GM23338 (cell line): ENCODE data around the gene ATF6. TPM values are rescaled to one million over a fixed set of nuclear protein-coding genes. Genes with fewer than 3 reads are reported as not detected.

Experiments used
- ATAC-seq: fragments of 200-7000 bp; cut with Tn5 transposase; 3 replicates; pipeline ENCODE4 v1.9.1; 2020
- DNase-seq: peaks from one replicate; pipeline ENCODE4 v3.0.0-alpha.2; 2015; ENCODE audit warnings: low spot score
- H2AFZ ChIP-seq: fragments of 200-600 bp; sonication (generic); 2 replicates; pipeline ENCODE4 v1.8.0; 2016; ENCODE audit warnings: antibody characterized with exemption, mild to moderate bottlenecking, moderate library complexity
- H3F3A ChIP-seq: fragments of 200-600 bp; sonication (generic); replicated peaks from 2 replicates; pipeline ENCODE4 v1.8.0; 2017; ENCODE audit warnings: antibody characterized with exemption, mixed run types, low read depth
- H3K27ac ChIP-seq: fragments of 200-600 bp; sonication (generic); 2 replicates; pipeline ENCODE4 v1.6.1; 2016; ENCODE audit warnings: low read depth
- H3K27me3 ChIP-seq: fragments of 200-600 bp; sonication (generic); 2 replicates; pipeline ENCODE4 v1.8.0; 2016; ENCODE audit warnings: mild to moderate bottlenecking, mixed run types, moderate library complexity; ENCODE audit not compliant: insufficient read depth
- H3K36me3 ChIP-seq: fragments of 200-600 bp; sonication (generic); 2 replicates; pipeline ENCODE4 v1.8.0; 2016; ENCODE audit warnings: mild to moderate bottlenecking; ENCODE audit not compliant: insufficient read depth
- H3K4me1 ChIP-seq: fragments of 200-600 bp; sonication (generic); 2 replicates; pipeline ENCODE4 v1.8.0; 2016; ENCODE audit warnings: mild to moderate bottlenecking, moderate library complexity; ENCODE audit not compliant: insufficient read depth
- H3K4me2 ChIP-seq: fragments of 200-600 bp; sonication (generic); 2 replicates; pipeline ENCODE4 v1.7.1; 2017; ENCODE audit warnings: mixed run types
- H3K4me3 ChIP-seq: fragments of 200-600 bp; sonication (generic); 2 replicates; pipeline ENCODE4 v1.6.1; 2016; ENCODE audit warnings: mixed run types
- H3K79me2 ChIP-seq: fragments of 200-600 bp; sonication (generic); replicated peaks from 2 replicates; pipeline ENCODE4 v1.8.0; 2017; ENCODE audit warnings: mild to moderate bottlenecking; ENCODE audit not compliant: insufficient read depth
- H3K9me2 ChIP-seq: fragments of 200-600 bp; sonication (generic); 2 replicates; pipeline ENCODE4 v1.8.0; 2017; ENCODE audit not compliant: insufficient read depth
- H4K20me1 ChIP-seq: fragments of 200-600 bp; sonication (generic); replicated peaks from 2 replicates; pipeline ENCODE4 v1.8.0; 2017; ENCODE audit warnings: mild to moderate bottlenecking; ENCODE audit not compliant: insufficient read depth
- H3K27ac Mint-ChIP-seq: 2 replicates; pipeline ENCODE4 v1.8.0; 2020; ENCODE audit warnings: inconsistent platforms, mild to moderate bottlenecking, moderate library complexity, mixed read lengths
- H3K27me3 Mint-ChIP-seq: 3 replicates; pipeline ENCODE4 v1.8.0; 2022; ENCODE audit warnings: low read depth, mild to moderate bottlenecking, moderate library complexity, mixed read lengths, inconsistent platforms; ENCODE audit not compliant: insufficient read depth, poor library complexity
- H3K36me3 Mint-ChIP-seq: 3 replicates; pipeline ENCODE4 v1.8.0; 2021; ENCODE audit warnings: low read depth, mild to moderate bottlenecking, inconsistent platforms, moderate library complexity, mixed read lengths
- H3K4me1 Mint-ChIP-seq: 3 replicates; pipeline ENCODE4 v1.8.0; 2020; ENCODE audit warnings: mild to moderate bottlenecking, inconsistent platforms, mixed read lengths
- H3K4me3 Mint-ChIP-seq: 3 replicates; pipeline ENCODE4 v1.8.0; 2021; ENCODE audit warnings: moderate library complexity, mild to moderate bottlenecking, inconsistent platforms, mixed read lengths
- H3K9me3 Mint-ChIP-seq: 3 replicates; pipeline ENCODE4 v1.8.0; 2020; ENCODE audit warnings: moderate library complexity, mild to moderate bottlenecking, inconsistent platforms, mixed read lengths
- CREB1 ChIP-seq: fragments of 250-450 bp; sonication (Bioruptor Pico); IDR thresholded peaks from 2 replicates; pipeline ENCODE4 v1.5.0; 2020; ENCODE audit warnings: low read depth, mild to moderate bottlenecking, moderate library complexity
- EZH2 ChIP-seq: fragments of 200-600 bp; sonication (generic); IDR thresholded peaks from one replicate; pipeline ENCODE4 v1.8.0; 2017; ENCODE audit warnings: antibody characterized with exemption, mild to moderate bottlenecking, low read depth; ENCODE audit not compliant: unreplicated experiment
- EZH2phosphoT487 ChIP-seq: fragments of 200-600 bp; sonication (generic); IDR thresholded peaks from one replicate; pipeline ENCODE4 v1.8.1; 2018; ENCODE audit warnings: antibody characterized with exemption; ENCODE audit not compliant: unreplicated experiment
- JUNB ChIP-seq: IDR thresholded peaks from one replicate; pipeline ENCODE4 v1.6.1; 2016; ENCODE audit warnings: antibody characterized with exemption; ENCODE audit not compliant: unreplicated experiment
- NANOG ChIP-seq: IDR thresholded peaks from 2 replicates; pipeline ENCODE4 v1.6.1; 2016; ENCODE audit warnings: antibody characterized with exemption, borderline replicate concordance
- POLR2AphosphoS5 ChIP-seq: IDR thresholded peaks from 2 replicates; pipeline ENCODE4 v1.6.1; 2016; ENCODE audit warnings: antibody characterized with exemption, low read depth
- REST ChIP-seq: IDR thresholded peaks from one replicate; pipeline ENCODE4 v1.6.1; 2018; ENCODE audit warnings: antibody characterized with exemption; ENCODE audit not compliant: unreplicated experiment
- STAT1 ChIP-seq: IDR thresholded peaks from one replicate; pipeline ENCODE4 v1.6.1; 2016; ENCODE audit warnings: antibody characterized with exemption; ENCODE audit not compliant: unreplicated experiment
- ZNF114 ChIP-seq: fragments of 250-450 bp; sonication (Bioruptor Pico); IDR thresholded peaks from 2 replicates; pipeline ENCODE4 v1.5.0; 2020; ENCODE audit warnings: mild to moderate bottlenecking, moderate library complexity
- ZNF331 ChIP-seq: fragments of 250-450 bp; sonication (Bioruptor Pico); IDR thresholded peaks from 2 replicates; pipeline ENCODE4 v1.5.0; 2020; ENCODE audit warnings: low read depth, mild to moderate bottlenecking, moderate library complexity
- ZNF462 ChIP-seq: fragments of 250-450 bp; sonication (Bioruptor Pico); IDR thresholded peaks from 2 replicates; pipeline ENCODE4 v1.5.0; 2020; ENCODE audit warnings: mild to moderate bottlenecking, moderate library complexity
- polyA plus RNA-seq: library from polyadenylated mRNA; unstranded; fragments of >200 nt; fragmentation: Nextera tagmentation; extraction: Ambion mirVana; gene quantifications from 2 replicates; pipeline ENCODE4 v1.2.1, GENCODE V29; 2016
- total RNA-seq: library from RNA; depleted of rRNA; stranded (reverse); fragments of >200 nt; shearing (Covaris generic); gene quantifications from 2 replicates; pipeline ENCODE4 v1.2.3, GENCODE V29; 2014
- TF ChIP-seq, protein P1 (sequence below): IDR thresholded peaks from 2 replicates; pipeline ENCODE4 v1.6.1; 2016; ENCODE audit warnings: antibody characterized with exemption

The ATF6 gene
- total and polyA plus RNA-seq, 2 experiments from 2014 or later = 5.0 to 13.5 TPM

- no peak overlapping the region for H3K27ac Mint-ChIP-seq
- ATAC-seq = no peak
- H3K4me2 ChIP-seq = no peak overlapping the region
- H3K36me3 ChIP-seq = no peaks in the 10 kb centered on the region
- H3K27me3 ChIP-seq = no peaks in the 10 kb centered on the region
- no peak for TF ChIP-seq POLR2AphosphoS5
- no peak for TF ChIP-seq ZNF114 (CRISPR knock-in tag)
- H2AFZ ChIP-seq = no peak overlapping the region
- H3K27ac ChIP-seq = no peak overlapping the region
- H3K79me2 ChIP-seq = no peaks in the 10 kb centered on the region
- DNase-seq = no peak
- H3K4me1 Mint-ChIP-seq = peaks cover 8% of the 10 kb centered on the region; the same call in 1 of the 3 replicates
- no peaks in the 10 kb centered on the region for H3K9me2 ChIP-seq
- no peak overlapping the region for H3K4me3 ChIP-seq
- H3K4me3 Mint-ChIP-seq = no peak overlapping the region
- no peaks in the 10 kb centered on the region for H4K20me1 ChIP-seq
- no peaks in the 10 kb centered on the region for H3F3A ChIP-seq
- H3K9me3 Mint-ChIP-seq = no peaks in the 10 kb centered on the region
- H3K27me3 Mint-ChIP-seq = no peaks in the 10 kb centered on the region
- no peaks in the 10 kb centered on the region for H3K4me1 ChIP-seq
- H3K36me3 Mint-ChIP-seq = 0 out of 3 replicates have a peak, but pooled peaks cover 3% of the 10 kb centered on the region
These were observed 120.5 kb downstream of the ATF6 start for GRCh38 chr1:161886589-161886988.

GRCh38 chr1:161887730-161888287 lies 121.7 kb downstream of the ATF6 start:
- Histone ChIP-seq H3K36me3 (no peaks in the 10 kb centered on the region), H3K27ac (no peak overlapping the region), H3K4me1 (no peaks in the 10 kb centered on the region), H3K4me3 (no peak overlapping the region), H3F3A (no peaks in the 10 kb centered on the region), H3K4me2 (no peak overlapping the region), H3K79me2 (no peaks in the 10 kb centered on the region), H4K20me1 (no peaks in the 10 kb centered on the region), H2AFZ (no peak overlapping the region), H3K27me3 (no peaks in the 10 kb centered on the region), H3K9me2 (no peaks in the 10 kb centered on the region)
- Mint-ChIP-seq H3K4me1 (peaks cover 8% of the 10 kb centered on the region; the same call in 1 of the 3 replicates), H3K27me3 (no peaks in the 10 kb centered on the region), H3K9me3 (no peaks in the 10 kb centered on the region), H3K27ac (no peak overlapping the region), H3K36me3 (0 out of 3 replicates have a peak, but pooled peaks cover 3% of the 10 kb centered on the region), H3K4me3 (no peak overlapping the region)
- no peak for DNase-seq
- ATAC-seq = no peak
- no peak for TF ChIP-seq JUNB
- no peak for TF ChIP-seq STAT1
- no peak for TF ChIP-seq POLR2AphosphoS5
- no peak for TF ChIP-seq REST
- TF ChIP-seq NANOG = no peak
- no peak for TF ChIP-seq ZNF462 (CRISPR knock-in tag)
- TF ChIP-seq EZH2 = no peak
- no peak for TF ChIP-seq CREB1 (CRISPR knock-in tag)
- TF ChIP-seq ZNF331 (CRISPR knock-in tag) = no peak
- no peak for TF ChIP-seq EZH2phosphoT487
- TF ChIP-seq ZNF114 (CRISPR knock-in tag) = no peak
- TF ChIP-seq, protein P1, sequence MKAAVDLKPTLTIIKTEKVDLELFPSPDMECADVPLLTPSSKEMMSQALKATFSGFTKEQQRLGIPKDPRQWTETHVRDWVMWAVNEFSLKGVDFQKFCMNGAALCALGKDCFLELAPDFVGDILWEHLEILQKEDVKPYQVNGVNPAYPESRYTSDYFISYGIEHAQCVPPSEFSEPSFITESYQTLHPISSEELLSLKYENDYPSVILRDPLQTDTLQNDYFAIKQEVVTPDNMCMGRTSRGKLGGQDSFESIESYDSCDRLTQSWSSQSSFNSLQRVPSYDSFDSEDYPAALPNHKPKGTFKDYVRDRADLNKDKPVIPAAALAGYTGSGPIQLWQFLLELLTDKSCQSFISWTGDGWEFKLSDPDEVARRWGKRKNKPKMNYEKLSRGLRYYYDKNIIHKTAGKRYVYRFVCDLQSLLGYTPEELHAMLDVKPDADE = no peak
